ENCODE data around the gene TNFSF4.
"Not testable (repeated sequence)": the region's sequence is repeated elsewhere in the genome, so short reads cannot be mapped to it uniquely, and the experiment has no call there.

The TNFSF4 gene

DNA sequence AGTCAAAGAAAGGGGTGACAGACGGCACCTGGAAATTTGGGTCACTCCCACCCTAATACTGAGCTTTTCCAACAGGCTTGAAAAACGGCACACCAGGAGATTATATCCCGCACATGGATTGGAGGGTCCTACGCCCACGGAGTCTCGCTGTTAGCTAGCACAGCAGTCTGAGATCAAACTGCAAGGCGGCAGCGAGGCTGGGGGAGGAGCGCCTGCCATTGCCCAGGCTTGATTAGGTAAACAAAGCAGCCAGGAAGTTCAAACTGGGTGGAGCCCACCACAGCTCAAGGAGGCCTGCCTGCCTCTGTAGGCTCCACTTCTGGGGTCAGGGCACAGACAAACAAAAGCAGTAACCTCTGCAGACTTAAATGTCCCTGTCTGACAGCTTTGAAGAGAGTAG lies 53.2 kb downstream of the TNFSF4 start:
- H3K4me1 ChIP-seq (ENCODE audit: control insufficient read depth in 2 of 2, insufficient read depth in 1 of 2, low read depth in 1 of 2, low read length in 2 of 2); H2AFZ ChIP-seq (ENCODE audit: low read length); H2BK15ac ChIP-seq (ENCODE audit: low read length); H3K79me1 ChIP-seq (ENCODE audit: low read depth, low read length); DNase-seq (ENCODE audit: low spot score); H3K23ac ChIP-seq (ENCODE audit: low read depth, low read length, poor library complexity); H3K14ac ChIP-seq (ENCODE audit: low read length); H3K27me3 ChIP-seq (ENCODE audit: control insufficient read depth in 3 of 3, insufficient read depth in 3 of 3, low read depth in 1 of 3, low read length in 3 of 3); H2BK5ac ChIP-seq (ENCODE audit: low read length); H3K9me3 ChIP-seq (replicated peaks in 1 of 2; ENCODE audit: control insufficient read depth in 2 of 2, insufficient read depth in 1 of 2, low read depth in 1 of 2, low read length in 2 of 2); H2BK12ac ChIP-seq (ENCODE audit: low read length); H4K91ac ChIP-seq (ENCODE audit: low read depth, low read length, poor library complexity); H3K27ac ChIP-seq (replicated peaks; ENCODE audit: low read length); H3K4me2 ChIP-seq (ENCODE audit: insufficient read depth, low read length, poor library complexity, severe bottlenecking); H3K36me3 ChIP-seq (replicated peaks in 1 of 2; ENCODE audit: control insufficient read depth in 2 of 2, insufficient read depth in 2 of 2, low read length in 2 of 2); H2AK5ac ChIP-seq (ENCODE audit: low read depth, low read length); H4K8ac ChIP-seq (ENCODE audit: low read depth, low read length); H3K9ac ChIP-seq (ENCODE audit: low read depth, low read length, poor library complexity); H3K4me3 ChIP-seq (ENCODE audit: low read length in 2 of 2); H3K4ac ChIP-seq (ENCODE audit: low read length); H3K18ac ChIP-seq (ENCODE audit: low read length); H2BK120ac ChIP-seq (ENCODE audit: low read depth, low read length): not testable (repeated sequence)
- WGBS, 2 donors (ENCODE audit: extremely low coverage in 2 of 2, insufficient read length in 2 of 2, insufficient replicate concordance in 1 of 2): no CpG with 5 or more reads among the region's 9 CpGs

- Histone ChIP-seq H3K36me3 (replicated peaks in 1 of 2; ENCODE audit: control insufficient read depth in 2 of 2, insufficient read depth in 2 of 2, low read length in 2 of 2) (no peaks in the 10 kb centered on the region), H3K18ac (ENCODE audit: low read length) (no peak overlapping the region), H3K4ac (ENCODE audit: low read length) (no peak overlapping the region), H2AK5ac (ENCODE audit: low read depth, low read length) (no peak overlapping the region), H3K23ac (ENCODE audit: low read depth, low read length, poor library complexity) (no peak overlapping the region), H2AFZ (ENCODE audit: low read length) (no peak overlapping the region), H2BK5ac (ENCODE audit: low read length) (no peak overlapping the region), H2BK12ac (ENCODE audit: low read length) (no peak overlapping the region), H3K27ac (replicated peaks; ENCODE audit: low read length) (no peak overlapping the region), H3K4me2 (ENCODE audit: insufficient read depth, low read length, poor library complexity, severe bottlenecking) (no peak overlapping the region), H3K4me1 (ENCODE audit: control insufficient read depth in 2 of 2, insufficient read depth in 1 of 2, low read depth in 1 of 2, low read length in 2 of 2) (no peaks in the 10 kb centered on the region), H4K8ac (ENCODE audit: low read depth, low read length) (no peak overlapping the region), H3K9me3 (replicated peaks in 1 of 2; ENCODE audit: control insufficient read depth in 2 of 2, insufficient read depth in 1 of 2, low read depth in 1 of 2, low read length in 2 of 2) (peaks cover 0 to 2% of the 10 kb centered on the region in 2 donors), H2BK120ac (ENCODE audit: low read depth, low read length) (no peak overlapping the region), H2BK15ac (ENCODE audit: low read length) (no peak overlapping the region), H3K79me1 (ENCODE audit: low read depth, low read length) (no peaks in the 10 kb centered on the region), H3K14ac (ENCODE audit: low read length) (no peak overlapping the region), H3K4me3 (ENCODE audit: low read length in 2 of 2) (no peak overlapping the region), H3K27me3 (ENCODE audit: control insufficient read depth in 3 of 3, insufficient read depth in 3 of 3, low read depth in 1 of 3, low read length in 3 of 3) (no peaks in the 10 kb centered on the region), H4K91ac (ENCODE audit: low read depth, low read length, poor library complexity) (no peak overlapping the region), H3K9ac (ENCODE audit: low read depth, low read length, poor library complexity) (no peak overlapping the region)
- DNase-seq (ENCODE audit: low spot score): no peak
- WGBS, 2 donors (ENCODE audit: extremely low coverage in 2 of 2, insufficient read length in 2 of 2, insufficient replicate concordance in 1 of 2): no CpG with 5 or more reads among the region's 4 CpGs
Measured at GRCh38 chr1:173153503-173153902, 53.6 kb downstream of the TNFSF4 start.

DNA sequence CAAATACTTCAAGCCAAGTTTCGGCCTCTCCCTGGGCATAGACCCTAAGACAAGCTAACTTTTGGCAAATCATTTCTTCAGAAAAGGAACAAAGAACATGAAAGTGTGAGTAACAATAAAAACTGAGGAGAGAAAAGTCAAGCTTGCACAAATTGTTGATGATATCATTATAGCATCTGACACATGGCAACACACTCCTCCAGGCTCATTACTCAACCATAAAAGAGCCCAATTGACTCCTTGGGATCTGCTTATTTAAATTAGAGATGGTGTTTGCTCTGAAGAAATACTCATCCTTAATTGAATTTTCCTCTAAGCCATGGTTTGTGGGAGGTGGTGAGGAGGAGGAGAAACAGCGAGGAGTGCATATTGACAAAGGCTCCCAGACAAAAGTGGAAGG lies 54.5 kb downstream of the TNFSF4 start:
- H3K4ac ChIP-seq (ENCODE audit: low read length): no peak overlapping the region
- H3K36me3 ChIP-seq (replicated peaks in 1 of 2; ENCODE audit: control insufficient read depth in 2 of 2, insufficient read depth in 2 of 2, low read length in 2 of 2): no peaks in the 10 kb centered on the region
- no peaks in the 10 kb centered on the region for H3K79me1 ChIP-seq (ENCODE audit: low read depth, low read length)
- DNase-seq (ENCODE audit: low spot score): no peak
- no peaks in the 10 kb centered on the region for H3K27me3 ChIP-seq (ENCODE audit: control insufficient read depth in 3 of 3, insufficient read depth in 3 of 3, low read depth in 1 of 3, low read length in 3 of 3)
- H3K18ac ChIP-seq (ENCODE audit: low read length): no peak overlapping the region
- no peak overlapping the region for H3K27ac ChIP-seq (replicated peaks; ENCODE audit: low read length)
- WGBS, 2 donors (ENCODE audit: extremely low coverage in 2 of 2, insufficient read length in 2 of 2, insufficient replicate concordance in 1 of 2): no CpG with 5 or more reads among the region's 2 CpGs
- H4K8ac ChIP-seq (ENCODE audit: low read depth, low read length): no peak overlapping the region
- H3K14ac ChIP-seq (ENCODE audit: low read length): no peak overlapping the region
- H2AK5ac ChIP-seq (ENCODE audit: low read depth, low read length): no peak overlapping the region
- H2AFZ ChIP-seq (ENCODE audit: low read length): no peak overlapping the region
- no peak overlapping the region for H3K4me3 ChIP-seq (ENCODE audit: low read length in 2 of 2)
- no peak overlapping the region for H4K91ac ChIP-seq (ENCODE audit: low read depth, low read length, poor library complexity)
- H2BK12ac ChIP-seq (ENCODE audit: low read length): no peak overlapping the region
- no peak overlapping the region for H3K9ac ChIP-seq (ENCODE audit: low read depth, low read length, poor library complexity)
- H2BK15ac ChIP-seq (ENCODE audit: low read length): no peak overlapping the region
- H3K4me2 ChIP-seq (ENCODE audit: insufficient read depth, low read length, poor library complexity, severe bottlenecking): no peak overlapping the region
- no peak overlapping the region for H3K23ac ChIP-seq (ENCODE audit: low read depth, low read length, poor library complexity)
- no peak overlapping the region for H2BK120ac ChIP-seq (ENCODE audit: low read depth, low read length)
- peaks cover 0 to 2% of the 10 kb centered on the region in 2 donors for H3K9me3 ChIP-seq (replicated peaks in 1 of 2; ENCODE audit: control insufficient read depth in 2 of 2, insufficient read depth in 1 of 2, low read depth in 1 of 2, low read length in 2 of 2)
- H3K4me1 ChIP-seq (ENCODE audit: control insufficient read depth in 2 of 2, insufficient read depth in 1 of 2, low read depth in 1 of 2, low read length in 2 of 2): no peaks in the 10 kb centered on the region
- H2BK5ac ChIP-seq (ENCODE audit: low read length): no peak overlapping the region

DNA sequence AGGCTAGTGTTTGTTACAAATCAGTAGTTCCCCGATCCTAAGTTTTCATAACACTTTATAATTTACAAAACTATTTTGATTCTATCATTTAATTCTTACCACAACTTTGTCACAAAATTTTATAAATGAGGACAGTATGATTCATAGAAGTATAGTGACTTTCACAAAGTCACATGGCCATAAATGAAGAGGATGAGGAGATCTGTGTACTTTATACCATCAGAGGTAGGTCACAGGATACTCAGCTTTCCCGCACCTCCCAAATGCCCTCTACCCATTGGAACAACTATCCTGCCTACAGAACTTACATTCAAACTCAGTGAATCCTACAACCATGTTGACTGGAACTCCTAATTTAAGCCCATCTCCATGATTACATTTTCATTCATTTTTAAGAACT lies 56.3 kb downstream of the TNFSF4 start:
- H2BK5ac ChIP-seq (ENCODE audit: low read length): no peak overlapping the region
- H2AK5ac ChIP-seq (ENCODE audit: low read depth, low read length): no peak overlapping the region
- no peak overlapping the region for H4K91ac ChIP-seq (ENCODE audit: low read depth, low read length, poor library complexity)
- no peak overlapping the region for H3K14ac ChIP-seq (ENCODE audit: low read length)
- peaks cover 0 to 2% of the 10 kb centered on the region in 2 donors for H3K9me3 ChIP-seq (replicated peaks in 1 of 2; ENCODE audit: control insufficient read depth in 2 of 2, insufficient read depth in 1 of 2, low read depth in 1 of 2, low read length in 2 of 2)
- no peak overlapping the region for H2AFZ ChIP-seq (ENCODE audit: low read length)
- H3K18ac ChIP-seq (ENCODE audit: low read length): no peak overlapping the region
- H3K23ac ChIP-seq (ENCODE audit: low read depth, low read length, poor library complexity): no peak overlapping the region
- H3K4me3 ChIP-seq (ENCODE audit: low read length in 2 of 2): no peak overlapping the region
- H3K27me3 ChIP-seq (ENCODE audit: control insufficient read depth in 3 of 3, insufficient read depth in 3 of 3, low read depth in 1 of 3, low read length in 3 of 3): no peaks in the 10 kb centered on the region
- H2BK15ac ChIP-seq (ENCODE audit: low read length): no peak overlapping the region
- no peak overlapping the region for H3K4ac ChIP-seq (ENCODE audit: low read length)
- no peak overlapping the region for H4K8ac ChIP-seq (ENCODE audit: low read depth, low read length)
- H3K4me2 ChIP-seq (ENCODE audit: insufficient read depth, low read length, poor library complexity, severe bottlenecking): no peak overlapping the region
- no CpG with 5 or more reads among the region's 2 CpGs for WGBS, 2 donors (ENCODE audit: extremely low coverage in 2 of 2, insufficient read length in 2 of 2, insufficient replicate concordance in 1 of 2)
- H2BK12ac ChIP-seq (ENCODE audit: low read length): no peak overlapping the region
- H3K27ac ChIP-seq (replicated peaks; ENCODE audit: low read length): no peak overlapping the region
- no peak overlapping the region for H2BK120ac ChIP-seq (ENCODE audit: low read depth, low read length)
- H3K9ac ChIP-seq (ENCODE audit: low read depth, low read length, poor library complexity): no peak overlapping the region
- H3K4me1 ChIP-seq (ENCODE audit: control insufficient read depth in 2 of 2, insufficient read depth in 1 of 2, low read depth in 1 of 2, low read length in 2 of 2): no peaks in the 10 kb centered on the region
- H3K36me3 ChIP-seq (replicated peaks in 1 of 2; ENCODE audit: control insufficient read depth in 2 of 2, insufficient read depth in 2 of 2, low read length in 2 of 2): no peaks in the 10 kb centered on the region
- H3K79me1 ChIP-seq (ENCODE audit: low read depth, low read length): no peaks in the 10 kb centered on the region
- no peak for DNase-seq (ENCODE audit: low spot score)
